KMS-11 (cell line): Measurements from ENCODE around the gene SS18.

ENCODE experiments used
- H2AFZ ChIP-seq: fragments of 200-600 bp; sonication (generic); 2 replicates; pipeline ENCODE4 v1.6.1; 2016; ENCODE audit warnings: antibody characterized with exemption, mixed run types, low read depth
- H3K27ac ChIP-seq: fragments of 200-600 bp; sonication (generic); 2 replicates; pipeline ENCODE4 v1.6.1; 2016; ENCODE audit warnings: mild to moderate bottlenecking, mixed run types
- H3K27me3 ChIP-seq: fragments of 200-600 bp; sonication (generic); 2 replicates; pipeline ENCODE4 v1.6.1; 2017; ENCODE audit warnings: mild to moderate bottlenecking, low read depth, mixed run types, moderate library complexity; ENCODE audit not compliant: insufficient read depth
- H3K36me3 ChIP-seq: fragments of 200-600 bp; sonication (generic); 2 replicates; pipeline ENCODE4 v1.6.1; 2017; ENCODE audit warnings: mild to moderate bottlenecking, mixed run types; ENCODE audit not compliant: insufficient read depth
- H3K4me1 ChIP-seq: fragments of 200-600 bp; sonication (generic); 2 replicates; pipeline ENCODE4 v1.6.1; 2016; ENCODE audit warnings: mild to moderate bottlenecking, low read depth, mixed run types; ENCODE audit not compliant: poor library complexity, severe bottlenecking
- H3K4me2 ChIP-seq: fragments of 200-600 bp; sonication (generic); 2 replicates; pipeline ENCODE4 v1.7.0; 2016; ENCODE audit warnings: mild to moderate bottlenecking, mixed run types
- H3K4me3 ChIP-seq: fragments of 200-600 bp; sonication (generic); IDR thresholded peaks from 2 replicates; pipeline ENCODE4 v1.6.1; 2017; ENCODE audit warnings: low read depth, low read length, mixed read lengths; ENCODE audit not compliant: insufficient read depth
- H3K79me2 ChIP-seq: fragments of 200-600 bp; sonication (generic); 2 replicates; pipeline ENCODE4 v1.6.1; 2016; ENCODE audit warnings: low read depth, mixed run types; ENCODE audit not compliant: insufficient read depth
- H3K9ac ChIP-seq: fragments of 200-600 bp; sonication (generic); 2 replicates; pipeline ENCODE4 v1.6.1; 2016; ENCODE audit warnings: mild to moderate bottlenecking, mixed run types
- H4K20me1 ChIP-seq: fragments of 200-600 bp; sonication (generic); 2 replicates; pipeline ENCODE4 v1.6.1; 2016; ENCODE audit warnings: mild to moderate bottlenecking, mixed run types; ENCODE audit not compliant: insufficient read depth
- TF ChIP-seq, protein P1 (sequence below): fragments of 200-600 bp; sonication (generic); conservative IDR thresholded peaks from 2 replicates; pipeline ENCODE4 v1.6.1; 2017; ENCODE audit warnings: low read depth, mild to moderate bottlenecking, antibody characterized with exemption, low read length, moderate library complexity, mixed read lengths

The SS18 gene

DNA sequence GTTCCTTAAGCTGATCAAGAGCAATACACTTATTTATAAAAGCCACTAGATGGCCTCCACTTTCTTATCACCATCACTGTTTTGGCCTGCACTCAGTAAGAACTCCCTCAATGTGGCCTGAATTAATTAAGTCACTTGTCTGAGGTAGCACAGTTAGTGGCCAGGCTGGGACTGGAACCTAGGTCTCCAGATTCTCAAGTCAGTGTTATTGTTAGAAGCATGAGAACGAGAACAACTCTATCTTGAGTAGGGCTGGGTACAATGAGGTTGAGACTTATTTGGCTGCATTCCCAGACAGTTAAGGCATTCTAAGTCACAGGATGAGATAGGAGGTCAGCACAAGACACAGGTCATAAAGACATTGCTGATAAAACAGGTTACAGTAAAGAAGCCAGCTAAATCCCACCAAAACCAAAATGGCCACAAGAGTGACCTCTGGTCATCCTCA lies 115.8 kb downstream of the SS18 start:
- TF ChIP-seq, protein P1, sequence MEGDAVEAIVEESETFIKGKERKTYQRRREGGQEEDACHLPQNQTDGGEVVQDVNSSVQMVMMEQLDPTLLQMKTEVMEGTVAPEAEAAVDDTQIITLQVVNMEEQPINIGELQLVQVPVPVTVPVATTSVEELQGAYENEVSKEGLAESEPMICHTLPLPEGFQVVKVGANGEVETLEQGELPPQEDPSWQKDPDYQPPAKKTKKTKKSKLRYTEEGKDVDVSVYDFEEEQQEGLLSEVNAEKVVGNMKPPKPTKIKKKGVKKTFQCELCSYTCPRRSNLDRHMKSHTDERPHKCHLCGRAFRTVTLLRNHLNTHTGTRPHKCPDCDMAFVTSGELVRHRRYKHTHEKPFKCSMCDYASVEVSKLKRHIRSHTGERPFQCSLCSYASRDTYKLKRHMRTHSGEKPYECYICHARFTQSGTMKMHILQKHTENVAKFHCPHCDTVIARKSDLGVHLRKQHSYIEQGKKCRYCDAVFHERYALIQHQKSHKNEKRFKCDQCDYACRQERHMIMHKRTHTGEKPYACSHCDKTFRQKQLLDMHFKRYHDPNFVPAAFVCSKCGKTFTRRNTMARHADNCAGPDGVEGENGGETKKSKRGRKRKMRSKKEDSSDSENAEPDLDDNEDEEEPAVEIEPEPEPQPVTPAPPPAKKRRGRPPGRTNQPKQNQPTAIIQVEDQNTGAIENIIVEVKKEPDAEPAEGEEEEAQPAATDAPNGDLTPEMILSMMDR: no peak
- Histone ChIP-seq H3K27me3 (no peaks in the 10 kb centered on the region), H3K79me2 (no peaks in the 10 kb centered on the region), H3K36me3 (no peaks in the 10 kb centered on the region), H4K20me1 (no peaks in the 10 kb centered on the region), H3K4me1 (peaks cover 15% of the 10 kb centered on the region), H2AFZ (no peak overlapping the region), H3K9ac (no peak overlapping the region), H3K4me2 (no peak overlapping the region), H3K27ac (no peak overlapping the region), H3K4me3 (no peak overlapping the region)
